HG03060 (cell line): ENCODE results near the gene GLCCI1.

Experiments used
- ATAC-seq: cut with Tn5 transposase; IDR thresholded peaks from one replicate; pipeline ENCODE4 v1.9.1; 2021; ENCODE audit warnings: low read depth, moderate number of reproducible peaks; ENCODE audit not compliant: unreplicated experiment

Gene GLCCI1

DNA sequence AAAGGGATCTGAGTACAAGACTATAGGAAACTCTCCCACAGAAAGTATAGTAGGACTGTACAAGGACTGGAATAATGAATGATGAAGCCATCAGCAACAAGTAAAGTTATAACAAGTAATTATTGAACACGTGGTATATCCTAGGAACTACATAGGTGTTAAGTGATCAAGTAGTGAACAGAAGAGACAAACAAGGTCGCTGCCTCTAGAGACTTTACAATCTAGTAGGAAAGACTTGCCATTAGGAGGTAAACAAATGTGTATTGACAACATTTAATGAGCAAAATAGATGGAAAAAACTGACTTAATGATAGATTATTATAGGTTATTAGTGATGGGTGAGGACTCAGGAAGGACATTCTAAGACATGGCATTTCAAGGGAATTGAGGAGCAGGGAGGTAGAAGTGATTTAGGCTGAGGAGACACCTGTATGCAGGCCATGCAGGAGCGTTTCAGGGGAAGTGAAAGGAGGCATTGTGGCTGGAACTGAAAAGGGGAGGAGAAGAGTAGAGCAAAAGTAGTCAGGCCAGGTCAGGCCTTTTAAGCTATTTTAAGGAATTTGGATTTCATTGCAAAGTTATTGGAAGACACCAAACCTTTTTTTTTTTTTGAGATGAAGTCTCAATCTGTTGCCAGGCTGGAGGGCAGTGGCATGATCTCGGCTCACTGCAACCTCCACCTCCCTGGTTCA, 8.5 kb upstream of the GLCCI1 start:
- ATAC-seq: peak; percentile 76

DNA sequence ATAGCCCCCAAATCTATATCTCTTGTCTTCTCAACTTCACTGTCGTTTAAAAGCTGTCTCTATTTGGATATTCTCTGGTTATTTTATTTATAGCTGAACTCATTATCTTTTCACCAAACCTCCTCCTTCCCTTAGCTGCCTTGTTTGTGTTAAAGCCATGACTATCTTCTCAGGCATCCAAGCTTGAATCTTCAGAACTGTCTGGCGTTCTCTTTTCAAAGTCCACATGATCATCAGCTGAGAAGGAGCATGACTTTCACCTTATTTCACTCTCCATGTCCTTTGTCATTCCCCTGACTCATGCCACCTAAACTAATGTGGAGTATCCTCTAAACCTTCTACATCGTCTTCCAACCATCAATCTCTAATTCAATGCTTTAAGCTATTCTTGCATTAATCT, 5.7 kb upstream of the GLCCI1 start:
- no peak for ATAC-seq

DNA sequence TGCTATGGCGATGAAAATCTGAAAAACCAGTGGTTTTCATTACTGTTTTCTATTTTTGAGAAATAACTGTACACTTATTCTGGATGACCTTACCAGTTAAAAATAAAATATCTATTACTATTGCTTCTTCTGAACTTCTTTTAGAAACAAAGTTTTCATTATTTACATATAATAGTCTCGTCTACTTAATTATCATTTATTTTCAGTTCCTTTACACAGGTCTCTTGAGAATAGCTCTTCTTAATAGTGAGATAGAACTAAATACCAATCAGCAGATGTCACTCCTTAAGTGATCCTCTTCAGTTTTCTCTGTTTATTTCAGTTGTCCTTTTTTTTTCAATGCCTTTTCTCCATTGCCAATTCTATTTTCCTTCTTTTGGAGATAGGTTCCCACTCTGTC, 4.3 kb upstream of the GLCCI1 start:
- no peak for ATAC-seq

DNA sequence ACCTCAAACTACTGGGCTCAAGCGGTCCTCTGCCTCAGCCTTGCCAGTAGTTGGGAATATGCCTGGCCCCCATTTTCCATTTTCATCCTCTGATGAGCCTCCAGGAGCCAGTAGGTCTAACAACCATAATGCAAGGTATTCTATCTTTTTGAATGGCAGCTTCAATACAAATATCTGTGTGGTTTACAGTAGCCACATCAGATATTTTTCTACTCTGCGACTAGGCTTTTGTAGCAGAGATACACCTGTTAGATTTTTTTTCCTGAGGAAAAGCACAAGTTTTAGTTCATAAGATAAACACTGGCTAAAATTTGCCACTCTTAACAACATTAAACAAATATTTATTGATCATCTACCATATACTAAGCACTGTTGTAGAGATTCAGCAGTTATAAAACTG, 3.9 kb upstream of the GLCCI1 start:
- no peak for ATAC-seq

DNA sequence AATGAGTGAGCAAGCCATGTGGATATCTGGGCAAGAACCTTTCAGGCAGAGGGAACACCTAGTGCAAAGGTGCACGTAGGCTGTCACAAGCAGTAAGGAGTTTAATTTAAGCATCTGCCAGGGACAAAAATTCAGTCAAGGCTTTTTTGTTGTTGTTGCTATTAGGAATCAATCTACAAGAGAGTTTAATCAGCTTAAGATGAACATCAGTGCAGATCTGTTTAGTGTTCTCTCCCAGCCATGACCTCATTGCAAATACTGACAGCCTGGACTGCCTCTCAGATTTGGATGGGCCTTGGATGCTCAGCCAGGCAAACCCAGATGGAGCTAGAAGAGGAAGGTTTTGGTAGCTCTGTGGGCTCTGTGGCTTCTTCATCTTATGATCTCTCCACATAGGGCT, 3.3 kb upstream of the GLCCI1 start:
- no peak for ATAC-seq

DNA sequence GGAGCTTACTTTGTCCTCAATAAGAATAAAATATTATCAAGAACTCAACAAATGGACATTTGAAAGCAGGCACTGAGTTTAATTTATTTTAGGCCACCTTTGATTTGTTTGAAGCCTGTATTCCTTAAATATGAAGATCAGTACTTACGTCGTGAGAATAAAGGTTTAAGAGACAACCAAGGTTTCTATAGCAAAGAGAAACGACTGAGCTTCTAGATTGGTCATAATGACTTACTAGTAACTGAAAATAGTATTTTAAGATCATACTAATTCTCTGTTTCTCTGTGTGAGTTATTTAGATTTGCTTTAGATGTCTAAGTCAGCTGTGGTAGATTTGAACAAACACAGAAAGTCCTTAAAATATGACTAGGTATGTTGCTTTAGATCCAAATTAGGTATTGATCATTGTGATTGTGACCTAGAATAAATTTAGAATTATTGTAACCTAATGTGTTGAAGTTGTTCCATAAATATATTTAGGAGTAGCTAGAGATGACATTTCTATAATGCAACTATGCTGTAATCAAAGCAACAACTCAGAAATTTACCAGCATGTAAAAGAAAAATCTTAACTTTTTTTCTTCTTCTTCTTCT, 2.4 kb upstream of the GLCCI1 start:
- no peak for ATAC-seq

DNA sequence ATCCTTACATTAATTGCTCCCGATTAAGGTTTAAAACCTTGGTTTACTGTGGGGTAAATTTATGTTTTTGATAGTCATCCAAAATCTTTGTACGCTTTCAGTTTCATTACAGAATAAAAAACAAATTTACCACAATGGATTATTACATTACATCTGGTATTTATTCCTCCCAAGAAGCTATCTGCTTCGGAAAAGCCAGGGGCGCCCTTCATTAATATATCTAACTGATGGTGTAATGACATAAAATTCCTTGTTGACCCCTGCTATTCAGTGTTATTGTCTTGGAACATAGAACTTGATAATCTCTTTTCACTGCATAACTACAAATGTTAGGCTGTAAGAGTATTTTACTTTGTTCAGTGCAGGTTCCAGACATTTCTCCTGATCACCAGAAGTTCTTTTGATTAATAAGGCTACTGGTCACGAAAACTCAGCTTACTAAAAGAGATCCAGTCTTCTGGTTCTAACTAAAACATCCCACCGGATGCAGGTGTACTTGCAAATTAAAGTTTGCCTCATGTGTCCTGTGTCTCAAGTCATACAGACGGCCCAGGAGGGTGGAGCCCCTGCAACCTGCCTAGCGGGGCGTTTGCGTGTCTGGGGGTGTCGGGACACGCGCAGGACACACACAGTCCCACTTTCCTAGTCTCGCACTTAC, 581 bp upstream of the GLCCI1 start:
- ATAC-seq: no peak

DNA sequence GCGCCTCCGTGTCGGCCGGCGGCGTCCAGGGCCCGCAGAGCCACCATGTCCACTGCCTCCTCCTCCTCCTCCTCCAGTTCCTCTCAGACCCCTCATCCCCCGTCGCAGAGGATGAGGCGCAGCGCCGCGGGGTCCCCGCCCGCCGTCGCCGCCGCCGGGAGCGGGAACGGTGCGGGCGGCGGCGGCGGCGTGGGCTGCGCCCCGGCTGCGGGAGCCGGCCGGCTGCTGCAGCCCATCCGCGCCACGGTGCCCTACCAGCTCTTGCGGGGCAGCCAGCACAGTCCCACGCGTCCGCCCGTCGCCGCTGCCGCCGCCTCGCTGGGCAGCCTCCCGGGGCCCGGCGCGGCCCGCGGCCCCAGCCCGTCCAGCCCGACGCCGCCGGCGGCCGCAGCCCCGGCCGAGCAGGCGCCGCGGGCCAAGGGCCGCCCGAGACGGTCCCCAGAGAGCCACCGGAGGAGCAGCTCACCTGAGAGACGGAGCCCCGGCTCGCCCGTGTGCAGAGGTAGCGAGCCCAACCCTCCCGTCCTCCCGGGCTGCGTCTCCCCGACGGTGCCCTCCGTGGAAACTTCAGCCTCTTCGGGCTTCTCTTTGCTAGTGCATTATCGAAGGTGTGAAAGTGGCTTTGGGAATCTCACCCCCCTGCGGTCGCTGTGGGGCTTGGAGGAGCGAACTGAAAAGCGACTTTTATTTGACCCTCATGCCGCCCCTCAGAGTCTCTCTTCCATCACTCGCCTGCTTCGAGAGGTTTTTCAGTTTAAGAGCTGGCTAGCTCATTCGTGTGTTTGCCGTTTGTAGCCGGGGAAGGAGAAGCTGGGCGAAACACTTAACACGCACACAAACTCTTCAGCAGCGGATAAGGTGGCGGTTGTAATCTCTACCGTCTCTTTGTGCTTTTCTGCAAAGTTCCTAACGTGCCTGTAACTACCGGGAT, 975 bp downstream of the GLCCI1 start:
- ATAC-seq: no peak

DNA sequence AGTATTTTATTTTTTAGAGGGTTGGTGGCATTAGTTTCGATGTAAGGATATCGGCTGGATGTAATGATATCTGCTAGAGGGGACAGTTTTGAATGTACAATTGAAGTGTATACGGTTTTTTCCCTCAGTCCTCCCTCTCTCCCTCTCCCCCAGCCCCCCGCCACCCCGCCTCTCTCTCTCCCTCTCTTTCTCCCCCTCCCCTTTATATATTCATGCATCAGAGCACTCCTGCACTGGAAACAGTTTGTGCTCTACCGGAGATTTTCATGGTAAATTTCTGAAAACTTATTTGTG, 1.6 kb downstream of the GLCCI1 start:
- ATAC-seq: no peak

DNA sequence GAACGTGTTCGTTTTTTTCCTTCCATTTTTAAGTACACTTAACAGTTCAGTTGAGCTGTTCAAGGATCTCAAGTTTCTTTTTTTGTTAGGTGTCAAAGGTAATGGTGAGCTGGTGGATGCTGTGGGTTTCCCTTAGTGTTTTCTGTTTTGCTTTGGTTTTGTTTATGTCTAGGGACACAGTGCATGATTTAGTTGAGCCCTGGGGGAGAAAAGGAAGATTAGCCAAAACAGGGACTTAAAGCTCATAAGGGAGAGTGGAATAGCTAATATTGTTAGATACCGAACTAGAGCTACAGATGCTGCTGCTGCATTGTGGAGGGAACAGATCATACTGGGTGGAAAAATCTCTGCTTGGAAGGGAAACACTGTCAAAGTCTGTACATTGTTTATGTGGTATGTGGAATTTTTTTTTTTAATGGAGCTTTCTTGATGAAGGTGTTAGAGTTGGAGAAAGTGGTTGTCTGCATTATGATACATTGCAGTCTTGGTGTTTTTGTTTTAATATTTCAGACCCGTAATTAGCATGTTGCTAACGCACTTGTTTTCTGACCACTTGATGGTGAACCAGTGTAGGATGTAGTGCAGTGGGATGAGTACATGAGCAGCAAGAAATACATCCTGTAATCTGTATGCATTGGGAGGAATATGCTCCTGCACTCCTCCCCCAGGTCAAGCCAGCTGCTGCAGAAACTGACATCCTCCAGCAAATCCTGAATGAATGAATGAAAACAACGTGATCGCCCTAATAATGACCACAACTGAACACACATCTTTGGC, 2.1 kb downstream of the GLCCI1 start:
- no peak for ATAC-seq

DNA sequence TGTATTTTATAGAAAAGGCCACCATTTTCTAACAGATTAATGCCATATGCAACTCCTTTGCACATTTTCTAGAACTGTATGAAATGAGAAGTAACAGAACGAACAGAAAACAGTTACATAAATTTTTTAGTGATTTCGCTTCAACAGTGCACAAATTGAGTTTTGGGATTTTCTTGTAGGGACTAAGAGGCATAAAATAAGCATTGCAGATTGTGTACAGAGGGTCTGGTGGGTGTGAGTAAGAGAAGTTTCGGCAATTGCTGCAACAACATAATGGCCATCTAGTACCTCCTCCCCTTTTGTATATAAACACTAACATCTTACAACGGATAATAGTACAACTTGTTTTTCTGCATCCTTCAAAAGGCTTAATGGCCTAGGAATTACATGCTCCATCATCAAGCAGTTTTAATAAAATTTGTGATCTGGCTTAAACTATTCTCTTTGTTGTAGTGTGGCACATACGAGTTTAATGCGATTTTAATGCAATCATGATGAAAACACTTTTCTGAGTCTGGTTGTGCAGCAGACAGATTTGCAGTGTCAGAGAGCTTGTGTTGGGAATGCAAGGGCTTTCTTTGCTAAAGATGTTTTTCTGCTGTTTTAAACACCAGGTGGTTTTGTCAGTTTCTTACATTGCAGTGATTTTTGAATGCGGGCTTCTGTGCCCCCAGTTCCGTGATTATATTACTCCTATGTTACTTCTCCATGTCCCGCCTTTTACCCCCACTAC, 2.9 kb downstream of the GLCCI1 start:
- ATAC-seq: no peak

DNA sequence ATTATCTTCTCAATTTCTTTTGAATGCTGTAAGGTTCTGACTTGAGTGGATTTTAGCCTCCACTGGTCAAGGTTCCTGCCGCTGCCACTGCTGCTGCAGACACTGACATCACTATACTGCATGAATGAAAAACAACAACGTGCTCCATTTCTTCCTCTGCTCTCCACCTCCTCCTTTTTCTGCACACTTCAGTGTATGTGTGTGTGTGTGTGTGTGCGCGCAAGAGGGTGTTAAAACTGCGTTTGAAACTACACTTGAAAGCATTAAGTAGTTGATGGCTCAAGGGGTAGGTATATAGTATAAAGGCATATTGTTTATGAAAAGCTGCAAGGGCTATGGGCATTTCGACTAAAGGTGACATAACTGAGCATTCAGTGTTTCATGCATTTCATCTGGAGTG, 3.5 kb downstream of the GLCCI1 start:
- ATAC-seq: no peak

DNA sequence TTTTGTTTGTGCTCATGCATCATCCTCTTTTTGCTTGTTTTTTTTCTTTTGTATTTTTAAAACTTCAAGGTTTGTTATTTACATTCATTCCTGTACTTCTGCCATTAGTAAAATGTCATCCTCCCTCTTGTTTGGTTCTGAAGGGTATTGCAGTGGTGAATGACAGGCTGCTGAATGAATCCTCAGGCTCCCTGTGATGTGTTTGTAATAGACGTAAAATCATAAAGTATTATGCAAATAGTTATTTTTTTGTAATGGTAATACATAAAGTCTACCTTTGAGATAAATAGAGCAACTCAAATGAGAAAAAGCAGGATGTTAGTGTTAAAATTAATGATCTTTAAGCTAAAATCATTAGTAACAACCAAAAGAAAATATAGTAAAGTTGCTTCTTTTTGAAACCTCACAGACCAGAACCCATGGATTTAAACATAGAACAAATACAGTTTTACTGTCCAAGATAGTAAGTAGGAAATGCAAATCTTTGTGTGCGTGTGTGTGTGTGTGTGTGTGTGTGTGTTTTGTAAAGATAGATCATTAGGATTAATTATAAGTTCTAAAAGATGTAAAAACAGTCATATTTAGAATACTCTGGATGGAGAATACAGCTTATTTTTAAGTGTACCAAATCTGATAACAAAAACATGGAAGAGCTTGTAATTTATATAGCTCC, 4.5 kb downstream of the GLCCI1 start:
- no peak for ATAC-seq

DNA sequence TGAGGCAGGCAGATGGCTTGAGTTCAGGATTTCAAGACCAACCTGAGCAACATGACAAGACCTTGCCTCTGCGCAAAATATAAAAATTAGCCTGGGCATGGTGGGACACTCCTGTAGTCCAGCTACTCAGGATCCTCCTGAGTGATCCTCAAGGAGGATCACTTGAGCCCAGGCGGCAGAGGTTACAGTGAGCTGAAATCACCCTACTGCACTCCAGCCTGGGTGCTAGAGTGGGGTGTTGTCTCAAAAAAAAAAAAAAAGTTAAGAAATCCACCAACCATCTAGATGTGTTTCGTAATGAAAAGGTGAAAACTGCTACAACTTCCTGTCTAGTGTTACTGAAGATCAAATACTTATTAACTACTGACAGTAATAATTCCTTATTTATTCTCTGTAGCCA, 8.1 kb downstream of the GLCCI1 start:
- no peak for ATAC-seq

DNA sequence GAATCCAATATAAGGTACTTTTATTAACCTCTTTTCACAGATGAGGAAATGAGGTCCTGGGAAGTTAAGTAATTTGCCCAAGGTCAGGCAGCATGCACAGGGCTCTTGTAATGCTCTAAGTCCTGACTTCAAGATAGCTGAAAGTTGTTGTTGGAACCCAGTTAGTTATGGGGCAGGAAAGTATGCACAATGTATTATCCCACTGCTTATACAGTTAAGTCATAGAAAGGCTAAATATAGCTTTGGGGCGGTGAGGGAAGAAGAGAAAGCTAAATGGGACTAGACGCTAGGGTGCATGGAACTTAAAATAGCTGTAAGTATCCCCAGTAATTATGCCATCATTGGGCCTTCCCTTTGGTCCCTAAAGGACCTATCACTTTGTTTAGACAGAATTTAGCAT, 9.2 kb downstream of the GLCCI1 start:
- no peak for ATAC-seq

DNA sequence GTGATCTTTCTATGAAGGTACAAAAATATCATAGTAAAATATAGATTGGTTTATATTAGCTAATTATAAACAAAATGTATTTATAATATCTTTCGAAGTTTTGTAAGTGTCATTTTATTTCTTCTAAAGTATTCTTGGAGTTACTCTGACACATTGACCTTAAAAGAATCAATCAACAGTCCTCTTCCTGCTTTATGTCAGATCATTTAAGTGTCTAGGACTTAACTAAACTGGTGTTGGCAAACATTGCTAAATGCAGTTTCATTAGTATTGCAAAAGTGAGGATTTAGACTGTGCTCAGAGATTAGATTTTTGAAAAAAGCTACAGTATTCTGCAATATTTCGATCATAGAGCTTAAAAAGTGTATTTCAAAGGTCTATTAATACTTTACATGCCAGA, 10.3 kb downstream of the GLCCI1 start:
- ATAC-seq: no peak

DNA sequence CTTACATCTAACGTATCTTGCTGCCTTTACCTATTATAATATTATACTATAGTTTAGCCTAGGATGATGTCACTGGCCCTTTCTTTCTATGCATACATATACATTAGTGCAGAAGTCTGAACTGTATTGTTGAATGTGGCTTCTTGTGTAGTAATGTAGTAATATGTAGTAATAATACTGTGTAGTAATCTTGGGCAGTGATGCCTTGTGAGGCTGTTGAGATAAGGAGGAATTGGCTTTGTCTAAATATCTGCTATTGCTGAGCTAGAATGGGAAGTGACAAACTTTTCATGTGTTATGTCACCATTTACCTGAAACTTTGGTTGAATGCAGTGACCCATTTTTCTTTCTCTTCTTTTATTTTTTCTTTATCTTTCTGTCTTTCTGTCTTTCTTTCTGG, 11.0 kb downstream of the GLCCI1 start:
- no peak for ATAC-seq

DNA sequence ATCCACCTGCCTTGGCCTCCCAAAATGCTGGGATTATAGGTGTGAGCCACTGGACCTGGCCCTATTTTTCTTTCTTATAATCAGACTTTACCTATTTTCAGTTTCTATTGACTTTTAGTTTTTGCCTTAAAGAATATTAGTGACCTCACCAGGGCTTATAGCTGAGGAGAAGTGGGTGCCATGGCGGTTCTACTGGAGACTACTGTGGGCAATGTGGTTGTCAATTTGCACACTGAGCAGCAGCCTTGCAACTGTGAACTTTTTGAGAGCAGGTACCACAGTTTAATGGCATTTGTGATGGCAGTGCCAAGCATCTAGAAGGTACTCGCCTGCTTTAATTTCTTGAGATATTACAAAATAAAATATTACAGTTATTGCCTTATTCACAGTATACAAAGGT, 11.5 kb downstream of the GLCCI1 start:
- no peak for ATAC-seq

DNA sequence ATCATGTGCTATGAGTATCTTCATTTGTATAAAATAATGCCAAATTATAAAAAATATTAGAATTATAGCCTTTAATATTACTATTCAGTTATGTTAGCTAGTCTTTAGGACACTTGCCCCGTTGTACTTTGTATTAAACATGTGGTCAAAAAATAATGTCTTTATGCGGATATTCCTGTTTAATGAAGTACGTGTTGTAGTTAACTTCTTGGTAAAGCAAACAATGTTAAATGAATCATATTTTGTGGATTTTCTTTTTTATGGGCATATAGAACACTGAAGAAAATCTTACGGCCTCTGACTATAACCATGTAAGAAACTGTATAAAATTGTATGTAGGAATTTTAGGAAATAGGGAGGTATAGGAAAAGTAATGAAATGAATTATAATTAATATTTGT, 14.3 kb downstream of the GLCCI1 start:
- no peak for ATAC-seq
